ENCODE measurements around the gene VILL.
"Not testable (repeated sequence)": the region's sequence is repeated elsewhere in the genome, so short reads cannot be mapped to it uniquely, and the experiment has no call there.

VILL gene

DNA sequence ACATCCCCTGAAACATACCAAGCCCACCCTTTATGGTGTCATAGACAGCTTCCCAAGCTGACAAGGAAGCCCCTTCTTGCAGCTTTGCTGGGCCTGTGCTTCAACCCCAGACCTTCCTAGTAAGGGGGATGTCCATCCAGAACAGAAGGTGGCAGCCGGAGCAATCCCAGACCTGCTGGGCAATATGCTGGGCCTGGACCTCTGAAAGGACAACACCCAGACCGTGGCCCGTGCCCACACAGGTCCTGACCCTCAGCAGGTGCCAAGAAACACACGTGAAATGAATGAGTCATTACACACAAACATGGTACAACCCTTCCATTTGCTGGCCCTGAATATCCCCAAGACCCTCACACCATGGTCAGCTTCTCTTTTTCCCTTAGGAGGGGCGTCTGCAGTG is 19.8 kb upstream of the VILL start:
- no peak for DNase-seq (ENCODE audit: extremely low read depth, low read depth)
- TF ChIP-seq, protein P1, sequence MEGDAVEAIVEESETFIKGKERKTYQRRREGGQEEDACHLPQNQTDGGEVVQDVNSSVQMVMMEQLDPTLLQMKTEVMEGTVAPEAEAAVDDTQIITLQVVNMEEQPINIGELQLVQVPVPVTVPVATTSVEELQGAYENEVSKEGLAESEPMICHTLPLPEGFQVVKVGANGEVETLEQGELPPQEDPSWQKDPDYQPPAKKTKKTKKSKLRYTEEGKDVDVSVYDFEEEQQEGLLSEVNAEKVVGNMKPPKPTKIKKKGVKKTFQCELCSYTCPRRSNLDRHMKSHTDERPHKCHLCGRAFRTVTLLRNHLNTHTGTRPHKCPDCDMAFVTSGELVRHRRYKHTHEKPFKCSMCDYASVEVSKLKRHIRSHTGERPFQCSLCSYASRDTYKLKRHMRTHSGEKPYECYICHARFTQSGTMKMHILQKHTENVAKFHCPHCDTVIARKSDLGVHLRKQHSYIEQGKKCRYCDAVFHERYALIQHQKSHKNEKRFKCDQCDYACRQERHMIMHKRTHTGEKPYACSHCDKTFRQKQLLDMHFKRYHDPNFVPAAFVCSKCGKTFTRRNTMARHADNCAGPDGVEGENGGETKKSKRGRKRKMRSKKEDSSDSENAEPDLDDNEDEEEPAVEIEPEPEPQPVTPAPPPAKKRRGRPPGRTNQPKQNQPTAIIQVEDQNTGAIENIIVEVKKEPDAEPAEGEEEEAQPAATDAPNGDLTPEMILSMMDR (IDR thresholded peaks at IDR 0.05; ENCODE audit: low read depth, low read length): no peak

DNA sequence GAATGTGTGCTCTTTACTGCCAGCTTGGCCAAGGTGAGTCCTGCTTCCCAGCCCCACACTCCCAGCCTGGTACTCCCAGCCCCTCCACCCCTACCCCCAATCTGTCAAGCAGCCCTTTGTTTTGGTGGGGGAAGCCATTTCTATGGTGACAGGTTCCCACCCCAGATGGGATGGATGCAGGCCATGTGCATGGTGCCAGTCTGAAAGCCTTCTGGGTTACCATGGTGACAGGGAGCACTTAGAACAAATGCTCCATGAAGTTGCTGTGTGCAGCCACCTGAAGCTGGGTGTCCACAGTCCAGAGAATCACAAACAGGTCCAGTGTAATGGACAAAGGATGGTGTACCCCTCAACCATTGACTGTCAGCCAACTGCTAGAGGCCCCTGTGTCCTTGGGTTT is 19.1 kb upstream of the VILL start:
- TF ChIP-seq, protein P1 (IDR thresholded peaks at IDR 0.05; ENCODE audit: low read depth, low read length): no peak
- DNase-seq (ENCODE audit: extremely low read depth, low read depth): no peak

DNA sequence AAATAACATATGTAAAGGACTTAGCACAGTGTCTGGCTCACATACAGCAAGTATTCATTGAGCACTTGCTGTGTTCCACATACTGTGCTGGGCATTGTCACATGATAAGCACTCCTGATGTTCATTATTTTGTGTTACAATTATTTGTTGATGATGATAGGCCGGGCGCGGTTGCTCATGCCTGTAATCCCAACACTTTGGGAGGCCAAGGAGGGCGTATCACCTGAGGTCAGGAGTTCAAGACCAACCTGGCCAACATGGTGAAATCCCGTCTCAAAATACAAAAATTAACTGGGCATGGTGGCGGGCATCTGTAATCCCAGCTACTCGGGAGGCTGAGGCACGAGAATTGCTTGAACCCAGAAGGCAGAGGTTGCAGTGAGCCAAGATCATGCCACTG is 18.5 kb upstream of the VILL start:
- DNase-seq (ENCODE audit: extremely low read depth, low read depth): not testable (repeated sequence)

DNA sequence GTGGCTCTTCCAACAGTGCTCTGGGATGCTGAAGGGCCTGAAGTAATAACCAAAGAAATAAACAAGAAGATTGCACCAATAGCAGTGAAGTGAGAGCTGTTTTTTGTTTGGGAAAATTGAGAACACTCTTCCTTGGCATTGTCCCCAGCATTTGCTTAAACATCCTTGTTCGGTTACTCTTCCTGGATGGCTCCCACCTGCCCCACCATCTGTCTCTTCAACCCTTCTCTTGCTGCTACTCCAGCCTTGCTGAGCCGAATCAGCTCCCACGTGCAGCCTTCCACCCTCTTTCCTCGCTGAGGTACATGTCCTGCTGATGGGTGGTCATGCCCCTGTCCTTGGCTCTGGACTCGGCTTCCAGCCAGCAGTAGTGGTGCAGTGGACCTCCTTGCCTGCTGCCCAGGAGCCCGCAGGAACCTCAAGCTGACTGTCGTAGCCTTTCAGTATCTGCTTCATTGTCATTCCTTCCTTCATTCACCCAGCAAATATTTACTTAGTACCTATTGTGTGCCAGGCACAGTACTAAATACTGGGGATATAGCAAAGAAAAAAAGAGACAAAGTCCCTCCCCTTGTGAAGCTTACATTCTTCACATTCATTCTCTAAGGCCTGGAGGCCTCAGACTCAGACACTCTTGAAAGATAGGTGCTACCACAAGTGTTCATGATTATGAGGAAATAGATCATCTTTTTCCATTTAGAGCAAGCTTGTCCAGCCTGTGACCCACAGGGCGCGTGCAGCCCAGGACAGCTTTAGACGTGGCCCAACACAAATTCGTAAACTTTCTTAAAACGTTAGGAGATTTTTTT is 17.1 kb upstream of the VILL start:
- TF ChIP-seq, protein P1 (IDR thresholded peaks at IDR 0.05; ENCODE audit: low read depth, low read length): no peak
- DNase-seq (ENCODE audit: extremely low read depth, low read depth): no peak

DNA sequence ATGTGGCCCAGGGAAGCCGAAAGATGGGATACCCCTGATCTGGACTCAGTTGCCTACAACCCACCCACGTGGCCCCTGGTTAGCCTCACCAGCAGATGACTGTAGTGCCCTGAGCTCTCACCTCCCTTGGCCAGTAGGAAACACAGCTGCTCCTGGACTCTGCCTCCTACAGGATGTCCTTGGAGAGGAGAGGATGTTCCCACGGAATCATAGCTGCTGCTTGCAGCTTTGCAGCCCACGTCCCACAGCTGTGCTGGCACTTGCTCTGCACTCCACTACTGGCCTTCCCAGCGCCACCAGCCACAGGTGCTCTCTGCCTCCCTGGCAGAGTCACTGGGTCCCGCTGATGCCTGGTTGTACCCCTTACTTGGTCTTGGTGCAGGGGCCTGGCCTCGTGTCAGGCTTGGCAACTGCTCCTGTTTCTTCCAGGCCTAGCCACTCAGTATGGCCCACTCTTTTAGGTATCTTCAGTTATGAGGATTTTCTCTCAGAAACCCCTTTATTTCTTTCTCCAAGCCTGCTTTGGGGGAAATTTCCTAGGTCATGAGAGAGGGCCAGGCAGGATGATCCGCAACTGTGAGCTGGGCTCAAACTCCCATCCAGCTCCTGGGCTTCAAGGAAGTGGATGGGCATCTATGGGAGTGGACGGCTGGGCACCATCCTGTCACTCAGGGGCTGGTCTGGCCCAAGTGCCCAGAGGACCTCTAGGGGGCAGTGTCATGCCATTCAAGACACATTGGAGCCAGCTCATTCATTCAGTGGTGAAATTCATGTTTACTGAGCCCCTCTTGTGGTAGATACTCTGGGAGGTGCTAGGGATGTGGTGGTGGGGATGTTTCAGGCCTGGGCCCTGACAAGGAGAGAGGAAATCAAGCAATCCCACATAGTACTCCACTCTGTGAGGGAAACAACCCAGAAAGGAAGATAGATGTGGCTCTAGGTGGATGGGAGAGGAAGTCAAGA is 16.2 kb upstream of the VILL start:
- no peak for DNase-seq (ENCODE audit: extremely low read depth, low read depth)
- TF ChIP-seq, protein P1 (IDR thresholded peaks at IDR 0.05; ENCODE audit: low read depth, low read length): peak; percentile 76

DNA sequence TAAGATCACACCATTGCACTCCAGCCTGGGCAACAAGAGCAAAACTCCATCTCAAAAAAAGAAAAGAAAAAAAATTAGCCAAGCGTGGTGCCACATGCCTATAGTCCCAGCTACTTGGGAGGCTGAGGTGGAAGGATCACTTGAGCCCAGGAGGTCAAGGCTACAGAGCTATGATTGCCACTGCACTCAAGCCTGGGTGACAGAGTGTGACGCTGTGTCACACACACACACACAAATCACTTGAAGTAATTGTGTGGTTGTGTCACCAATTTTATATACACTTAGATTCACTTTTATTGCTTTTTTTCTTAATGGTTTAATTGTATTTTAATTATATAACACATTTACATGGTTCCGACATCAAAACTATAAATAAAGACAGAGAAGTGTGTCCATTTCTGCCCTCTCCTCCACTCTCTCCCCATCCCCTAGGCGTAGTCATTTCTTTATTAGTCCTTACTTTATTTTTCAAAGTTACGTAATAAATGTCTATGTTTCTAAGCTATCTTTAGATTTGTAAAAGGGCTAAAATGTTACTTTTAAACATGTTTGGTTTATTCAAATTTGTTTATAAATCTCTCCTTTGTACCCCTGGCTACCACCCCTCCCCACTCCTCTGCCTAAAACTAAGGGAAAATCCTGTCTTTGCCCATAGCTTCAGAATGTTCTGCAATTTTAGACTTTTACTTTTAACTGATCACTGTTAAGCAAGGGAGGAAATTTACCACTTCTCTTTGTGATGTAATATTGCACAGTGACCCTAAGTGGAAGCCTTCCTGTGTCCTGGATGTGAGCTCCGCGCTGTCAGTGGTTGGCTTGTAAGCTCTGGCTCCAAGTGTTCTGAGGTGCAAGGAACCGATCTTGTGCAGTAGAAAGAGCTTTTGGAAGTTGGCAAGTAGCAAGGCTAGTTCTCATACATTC is 10.8 kb upstream of the VILL start:
- no peak for DNase-seq (ENCODE audit: extremely low read depth, low read depth)
- TF ChIP-seq, protein P1 (IDR thresholded peaks at IDR 0.05; ENCODE audit: low read depth, low read length): no peak

Data from AG09319 (cell line).